Activated CD4-positive, alpha-beta memory T cell treated with anti-CD3 and anti-CD28 coated beads for 36 hours (primary cell): Measurements from ENCODE around the gene TFPI2. TPM values are rescaled to one million over a fixed set of nuclear protein-coding genes. Genes with fewer than 3 reads are reported as not detected.

Experiments used
- CTCF ChIA-PET: fragments of 350-600 bp; sonication (Branson Sonifier 250); formaldehyde crosslinking; loops from one replicate; lab custom pipeline; 2021; ENCODE audit warnings: antibody characterized with exemption, inconsistent platforms; lab: Charles Lee
- POLR2A ChIA-PET: fragments of 350-600 bp; sonication (Branson Sonifier 250); formaldehyde crosslinking; loops from one replicate; lab custom pipeline; 2021; ENCODE audit warnings: antibody characterized with exemption; lab: Charles Lee
- DNase-seq: peaks from one replicate; pipeline ENCODE4 v3.0.0-alpha.2; 2020
- H3K27ac Mint-ChIP-seq: one replicate; pipeline ENCODE4 v1.8.0; 2021; ENCODE audit warnings: mixed read lengths
- H3K27me3 Mint-ChIP-seq: one replicate; pipeline ENCODE4 v1.8.0; 2021; ENCODE audit warnings: mixed read lengths
- H3K36me3 Mint-ChIP-seq: one replicate; pipeline ENCODE4 v1.8.0; 2021; ENCODE audit warnings: mixed read lengths
- H3K4me1 Mint-ChIP-seq: one replicate; pipeline ENCODE4 v1.8.0; 2021; ENCODE audit warnings: low read depth, mixed read lengths
- H3K4me3 Mint-ChIP-seq: one replicate; pipeline ENCODE4 v1.8.0; 2021; ENCODE audit warnings: mild to moderate bottlenecking, mixed read lengths
- H3K9me3 Mint-ChIP-seq: one replicate; pipeline ENCODE4 v1.8.0; 2021; ENCODE audit warnings: mixed read lengths
- intact Hi-C: fragments of 100-400 bp; cut with micrococcal nuclease; formaldehyde crosslinking; loops from one replicate; pipeline ENCODE4 v1.15.1; 2023
- total RNA-seq, 2 experiments: library from RNA; stranded (reverse); gene quantifications; one replicate each; pipeline ENCODE4 v1.2.3, GENCODE V29; 2021

The TFPI2 gene
- total RNA-seq, 2 experiments from 2014 or later: not detected

- no peaks in the 10 kb centered on the region for H3K9me3 Mint-ChIP-seq
- intact Hi-C loops: no loop called here
- CTCF ChIA-PET: interaction anchor here (0.6 kb wide), 2 partner anchors 25 to 148 kb away, joined by 3 read pairs; no protein-coding TSS in a partner anchor
- no peaks in the 10 kb centered on the region for H3K36me3 Mint-ChIP-seq
- no peak overlapping the region for H3K4me3 Mint-ChIP-seq
- no peak for DNase-seq
- H3K27ac Mint-ChIP-seq: no peak overlapping the region
- no peaks in the 10 kb centered on the region for H3K4me1 Mint-ChIP-seq
- H3K27me3 Mint-ChIP-seq: peaks cover 13% of the 10 kb centered on the region
- POLR2A ChIA-PET: no interaction called here
Measured at GRCh38 chr7:93897680-93898079, 7.1 kb upstream of the TFPI2 start.

DNA sequence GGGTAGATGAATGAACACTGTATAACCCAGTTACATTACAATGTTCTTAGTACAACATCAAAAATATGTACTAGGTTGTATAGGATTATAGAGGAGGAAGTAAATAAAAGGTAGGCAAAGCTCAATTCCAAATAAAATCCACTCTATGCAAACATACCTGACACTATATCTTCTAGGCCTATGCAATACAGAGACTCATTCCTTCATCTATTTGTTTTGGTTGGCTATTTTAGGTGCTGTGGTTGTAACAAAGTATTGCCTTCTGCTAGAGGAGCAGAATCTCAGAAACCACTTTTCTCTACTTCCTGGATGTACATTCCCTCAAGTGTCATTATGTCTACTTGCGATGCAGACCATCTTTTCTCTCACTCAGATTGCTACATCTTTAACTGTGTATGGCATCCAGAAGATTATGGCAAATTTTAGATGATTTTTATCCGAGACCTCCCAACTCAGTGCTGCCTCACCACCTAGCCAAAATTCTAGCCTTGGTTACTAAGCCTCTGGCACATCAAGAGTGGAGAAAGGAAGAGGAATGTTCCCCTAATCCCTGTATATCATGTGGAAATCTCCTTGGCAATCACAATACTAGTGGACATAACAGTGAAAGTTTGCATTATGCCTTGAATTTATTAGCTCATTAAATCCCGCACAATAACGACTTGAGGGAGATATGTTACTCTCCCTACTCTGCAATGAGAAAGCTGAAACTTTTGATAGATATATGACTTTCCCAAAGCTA, 5.5 kb upstream of the TFPI2 start:
- no peak overlapping the region for H3K27ac Mint-ChIP-seq
- DNase-seq: no peak
- H3K4me3 Mint-ChIP-seq: no peak overlapping the region
- CTCF ChIA-PET: interaction anchor here (0.6 kb wide), 1 partner anchor 177 kb away, joined by 3 read pairs; no protein-coding TSS in a partner anchor
- H3K27me3 Mint-ChIP-seq: peaks cover 26% of the 10 kb centered on the region
- intact Hi-C loops: no loop called here
- no peaks in the 10 kb centered on the region for H3K9me3 Mint-ChIP-seq
- H3K36me3 Mint-ChIP-seq: no peaks in the 10 kb centered on the region
- POLR2A ChIA-PET: no interaction called here
- no peaks in the 10 kb centered on the region for H3K4me1 Mint-ChIP-seq

DNA sequence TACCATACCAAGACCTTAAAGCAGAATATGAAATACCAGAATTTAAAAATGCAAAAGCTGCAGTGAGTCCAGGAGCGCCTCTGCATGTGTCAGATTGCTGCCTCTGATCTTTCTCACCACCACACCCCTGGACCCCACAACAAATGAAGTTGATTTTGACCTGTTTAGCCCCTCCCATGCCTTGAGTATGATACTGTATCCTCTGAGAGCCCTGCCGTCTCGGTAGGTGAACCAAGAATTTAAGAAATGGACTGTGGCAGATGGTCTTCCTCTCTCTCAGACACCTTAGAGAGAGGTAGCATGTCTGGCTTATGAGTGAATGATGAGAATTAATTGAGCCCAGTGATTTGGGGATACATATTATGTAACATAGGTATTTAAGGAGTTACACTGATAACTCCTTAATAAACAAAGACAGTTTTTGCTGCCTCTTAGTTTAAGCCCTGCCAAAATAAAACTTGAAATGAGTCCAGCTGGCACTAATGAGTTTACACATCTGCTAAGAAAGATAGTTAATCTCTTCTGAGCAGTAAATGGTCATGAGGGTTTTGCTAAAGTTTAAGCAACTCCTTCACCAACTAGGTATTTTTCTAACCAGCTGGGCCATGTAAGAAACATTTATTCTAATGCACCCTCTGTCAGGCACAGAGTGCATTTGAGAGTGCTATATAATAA, 4.5 kb upstream of the TFPI2 start:
- H3K36me3 Mint-ChIP-seq: no peaks in the 10 kb centered on the region
- H3K27ac Mint-ChIP-seq: no peak overlapping the region
- no peak for DNase-seq
- H3K4me1 Mint-ChIP-seq: peaks cover 5% of the 10 kb centered on the region
- CTCF ChIA-PET: no interaction called here
- POLR2A ChIA-PET: no interaction called here
- intact Hi-C loops: no loop called here
- H3K27me3 Mint-ChIP-seq: peaks cover 29% of the 10 kb centered on the region
- H3K9me3 Mint-ChIP-seq: no peaks in the 10 kb centered on the region
- no peak overlapping the region for H3K4me3 Mint-ChIP-seq

DNA sequence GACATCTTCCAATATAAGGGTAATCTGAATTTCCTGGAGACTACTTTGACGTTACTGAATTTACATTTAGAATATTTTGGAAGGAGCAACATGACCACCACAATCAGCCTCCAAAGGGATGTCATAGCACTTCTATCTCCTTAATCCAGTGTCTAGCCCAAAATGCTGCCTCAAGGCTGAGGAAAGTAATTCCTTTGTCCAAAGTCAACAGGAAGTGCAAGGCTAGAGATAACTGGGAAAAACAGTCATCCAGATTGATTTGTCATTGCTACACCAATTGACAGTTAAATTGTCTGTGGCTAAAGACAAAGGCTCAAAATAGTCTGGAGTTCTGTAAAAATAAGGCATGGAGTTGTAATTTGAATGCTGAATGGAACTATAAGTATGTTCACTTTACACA, 3.9 kb upstream of the TFPI2 start:
- peaks cover 12% of the 10 kb centered on the region for H3K4me1 Mint-ChIP-seq
- DNase-seq: no peak
- no peak overlapping the region for H3K27ac Mint-ChIP-seq
- peaks cover 31% of the 10 kb centered on the region for H3K27me3 Mint-ChIP-seq
- ChIA-PET POLR2A (no interaction called here), CTCF (no interaction called here)
- no peaks in the 10 kb centered on the region for H3K36me3 Mint-ChIP-seq
- H3K9me3 Mint-ChIP-seq: no peaks in the 10 kb centered on the region
- no peak overlapping the region for H3K4me3 Mint-ChIP-seq
- intact Hi-C loops: no loop called here

DNA sequence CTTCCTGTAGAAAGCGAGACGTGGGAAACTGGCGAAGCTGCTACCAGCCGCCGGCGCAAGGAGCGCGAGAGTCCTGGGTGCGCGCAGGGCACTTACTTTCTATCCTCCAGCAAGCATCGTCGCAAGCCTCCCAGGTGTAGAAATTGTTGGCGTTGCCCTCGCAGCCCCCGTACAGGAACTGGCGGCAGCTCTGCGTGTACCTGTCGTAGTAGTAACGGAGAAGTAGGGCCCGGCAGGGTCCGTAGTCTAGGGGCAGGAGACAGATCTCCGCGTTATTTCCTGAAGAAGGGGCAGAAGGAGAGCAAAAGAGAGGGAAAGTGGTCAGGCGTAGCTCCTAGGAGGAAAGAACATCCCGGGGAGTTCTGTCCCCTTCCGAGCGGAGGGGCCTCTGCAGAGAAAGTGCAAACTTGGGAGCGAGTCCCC, 501 bp downstream of the TFPI2 start:
- H3K4me3 Mint-ChIP-seq: peak overlapping the region; percentile 49
- no peak overlapping the region for H3K27ac Mint-ChIP-seq
- H3K9me3 Mint-ChIP-seq: no peaks in the 10 kb centered on the region
- peaks cover 45% of the 10 kb centered on the region for H3K27me3 Mint-ChIP-seq
- intact Hi-C loops: no loop called here
- H3K4me1 Mint-ChIP-seq: peaks cover 12% of the 10 kb centered on the region
- POLR2A ChIA-PET: no interaction called here
- DNase-seq: peak; percentile 18
- no peaks in the 10 kb centered on the region for H3K36me3 Mint-ChIP-seq
- CTCF ChIA-PET: no interaction called here

DNA sequence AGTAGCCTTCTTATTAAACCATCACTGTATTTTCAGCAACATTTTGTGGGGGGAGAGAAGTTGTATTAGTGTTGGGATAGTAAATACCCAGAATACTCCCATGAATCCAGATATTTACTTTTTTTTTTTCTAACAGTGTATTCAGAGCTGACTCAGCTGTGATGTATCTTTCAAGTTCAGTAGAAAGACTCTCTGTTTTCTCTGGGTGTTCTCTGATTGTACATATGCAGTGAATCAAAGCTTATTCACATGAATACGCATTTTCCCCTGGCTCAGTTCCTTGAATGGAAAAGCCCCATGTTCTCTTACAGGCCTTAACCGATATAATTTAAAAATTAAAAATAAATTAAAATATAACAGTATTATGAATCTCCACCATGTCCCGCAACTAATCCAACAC, 1.3 kb downstream of the TFPI2 start:
- H3K4me1 Mint-ChIP-seq: peaks cover 12% of the 10 kb centered on the region
- no peak overlapping the region for H3K27ac Mint-ChIP-seq
- intact Hi-C loops: no loop called here
- peaks cover 45% of the 10 kb centered on the region for H3K27me3 Mint-ChIP-seq
- DNase-seq: no peak
- POLR2A ChIA-PET: no interaction called here
- no peaks in the 10 kb centered on the region for H3K9me3 Mint-ChIP-seq
- H3K36me3 Mint-ChIP-seq: no peaks in the 10 kb centered on the region
- CTCF ChIA-PET: no interaction called here
- H3K4me3 Mint-ChIP-seq: no peak overlapping the region

DNA sequence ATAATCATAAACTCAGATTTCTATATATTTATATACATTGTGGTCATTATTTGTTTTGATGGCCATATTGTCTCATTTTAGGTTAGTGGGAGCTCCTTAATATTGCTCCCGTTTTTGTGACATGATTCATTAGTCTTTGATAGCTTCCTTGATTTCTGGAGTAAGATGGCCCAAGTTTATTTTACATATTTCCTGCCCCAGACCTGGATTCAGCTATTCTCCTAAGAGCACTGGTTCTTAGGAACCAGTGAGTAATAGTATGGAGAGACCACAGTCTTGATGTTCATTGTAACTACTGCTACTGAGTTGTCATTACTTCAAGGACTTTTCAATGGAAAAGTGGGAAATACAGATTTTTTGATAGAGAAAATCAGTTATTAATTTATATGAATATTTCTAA, 6.0 kb downstream of the TFPI2 start:
- ChIA-PET POLR2A (no interaction called here), CTCF (no interaction called here)
- Mint-ChIP-seq H3K4me1 (peaks cover under 1% of the 10 kb centered on the region), H3K27me3 (peaks cover 17% of the 10 kb centered on the region), H3K9me3 (no peaks in the 10 kb centered on the region), H3K36me3 (no peaks in the 10 kb centered on the region), H3K27ac (no peak overlapping the region), H3K4me3 (no peak overlapping the region)
- intact Hi-C loops: no loop called here
- no peak for DNase-seq

- Mint-ChIP-seq H3K27me3 (peaks cover 12% of the 10 kb centered on the region), H3K9me3 (no peaks in the 10 kb centered on the region), H3K4me1 (no peaks in the 10 kb centered on the region), H3K27ac (no peak overlapping the region), H3K36me3 (no peaks in the 10 kb centered on the region), H3K4me3 (no peak overlapping the region)
- ChIA-PET POLR2A (no interaction called here), CTCF (no interaction called here)
- DNase-seq: no peak
- intact Hi-C loops: no loop called here
Measured at GRCh38 chr7:93883917-93884345, 6.6 kb downstream of the TFPI2 start.

DNA sequence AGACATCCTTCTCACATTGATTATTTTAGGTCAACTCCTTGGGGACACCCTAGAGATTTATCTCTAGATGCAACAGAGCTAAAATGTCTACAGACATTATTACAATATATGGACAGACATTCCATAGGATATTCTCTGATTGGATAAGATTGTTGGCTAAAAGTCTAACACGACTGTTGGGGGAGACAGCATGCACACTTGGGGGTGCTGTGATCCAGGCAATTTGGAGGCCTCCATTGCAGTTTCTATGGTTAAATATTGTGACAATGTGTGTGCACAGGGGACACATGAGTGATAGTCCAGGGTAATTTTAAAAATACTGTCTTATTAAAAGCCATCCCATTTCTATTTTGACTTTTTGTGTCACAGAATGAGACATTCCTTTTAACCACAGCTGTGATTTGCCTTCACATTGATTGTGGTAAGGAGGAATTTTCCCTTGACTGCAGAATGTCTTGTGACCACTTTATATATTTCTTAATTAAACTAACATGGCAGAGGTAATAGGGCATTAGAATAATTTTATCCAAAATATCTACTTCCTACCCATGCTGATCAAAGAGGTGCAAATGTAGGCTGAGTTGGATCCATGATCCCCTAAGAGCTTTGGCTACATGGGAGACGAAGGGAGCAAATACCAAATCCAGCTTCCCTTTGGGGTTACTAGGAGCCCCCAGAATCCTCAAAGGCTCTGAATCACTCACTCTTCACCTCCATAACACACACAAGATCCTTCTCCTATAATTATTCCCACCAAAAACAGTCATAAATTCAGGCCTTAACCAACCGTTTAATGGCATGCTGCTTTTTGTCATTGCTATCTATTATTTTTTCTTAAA, 7.3 kb downstream of the TFPI2 start:
- peaks cover 10% of the 10 kb centered on the region for H3K27me3 Mint-ChIP-seq
- CTCF ChIA-PET: no interaction called here
- intact Hi-C loops: no loop called here
- H3K36me3 Mint-ChIP-seq: no peaks in the 10 kb centered on the region
- H3K4me3 Mint-ChIP-seq: no peak overlapping the region
- POLR2A ChIA-PET: no interaction called here
- no peaks in the 10 kb centered on the region for H3K4me1 Mint-ChIP-seq
- H3K27ac Mint-ChIP-seq: no peak overlapping the region
- H3K9me3 Mint-ChIP-seq: no peaks in the 10 kb centered on the region
- DNase-seq: no peak

DNA sequence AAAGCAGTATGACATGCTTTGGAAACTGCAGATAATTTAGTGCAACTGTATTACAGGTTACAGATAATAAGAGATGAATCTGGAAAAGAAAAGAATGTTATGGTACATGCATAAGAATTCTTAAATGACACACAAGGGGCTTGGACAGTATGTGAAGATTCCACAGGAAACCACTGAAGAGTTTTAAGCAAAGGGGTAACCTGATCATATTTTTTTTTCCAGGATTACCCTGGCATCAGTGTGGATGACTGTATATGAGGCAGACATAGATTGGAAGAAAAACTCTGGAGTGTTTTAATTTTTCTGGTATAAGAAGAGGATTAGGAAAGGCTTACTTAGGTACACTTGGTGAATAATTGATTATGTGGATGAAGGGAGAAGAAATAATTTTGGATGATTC, 8.1 kb downstream of the TFPI2 start:
- DNase-seq: no peak
- ChIA-PET POLR2A (no interaction called here), CTCF (no interaction called here)
- no peaks in the 10 kb centered on the region for H3K4me1 Mint-ChIP-seq
- H3K27ac Mint-ChIP-seq: no peak overlapping the region
- no peaks in the 10 kb centered on the region for H3K36me3 Mint-ChIP-seq
- H3K9me3 Mint-ChIP-seq: peaks cover under 1% of the 10 kb centered on the region
- H3K27me3 Mint-ChIP-seq: peaks cover 4% of the 10 kb centered on the region
- H3K4me3 Mint-ChIP-seq: no peak overlapping the region
- intact Hi-C loops: no loop called here

- DNase-seq: no peak
- Mint-ChIP-seq H3K27ac (no peak overlapping the region), H3K27me3 (no peaks in the 10 kb centered on the region), H3K4me1 (no peaks in the 10 kb centered on the region), H3K9me3 (peaks cover 3% of the 10 kb centered on the region), H3K36me3 (no peaks in the 10 kb centered on the region), H3K4me3 (no peak overlapping the region)
- CTCF ChIA-PET: no interaction called here
- intact Hi-C loops: no loop called here
- POLR2A ChIA-PET: no interaction called here
Measured at GRCh38 chr7:93879356-93879755, 11.2 kb downstream of the TFPI2 start.

- H3K4me1 Mint-ChIP-seq: no peaks in the 10 kb centered on the region
- no peak overlapping the region for H3K27ac Mint-ChIP-seq
- DNase-seq: no peak
- no peaks in the 10 kb centered on the region for H3K36me3 Mint-ChIP-seq
- ChIA-PET POLR2A (no interaction called here), CTCF (no interaction called here)
- H3K4me3 Mint-ChIP-seq: no peak overlapping the region
- H3K9me3 Mint-ChIP-seq: peaks cover 3% of the 10 kb centered on the region
- no peaks in the 10 kb centered on the region for H3K27me3 Mint-ChIP-seq
- intact Hi-C loops: no loop called here
Measured at GRCh38 chr7:93877742-93878141, 12.8 kb downstream of the TFPI2 start.
